HepG2 (cell line): ENCODE data around the gene UBXN2A. TPM values are rescaled to one million over a fixed set of nuclear protein-coding genes. Genes with fewer than 3 reads are reported as not detected.

Experiments
- ATAC-seq: fragments of 200-7000 bp; cut with Tn5 transposase; 3 replicates; pipeline ENCODE4 v1.9.1; 2020; ENCODE audit warnings: mild to moderate bottlenecking, moderate library complexity
- BruUV-seq: library from RNA; stranded (reverse); fragments of 400-500 nt; replicated peaks from 2 replicates; lab custom pipeline; 2021; lab: Mats Ljungman, UMichigan
- CTCF ChIA-PET: fragments of 300-600 bp; formaldehyde crosslinking; extraction: SDS; loops from one replicate; lab custom pipeline; 2021; ENCODE audit warnings: low total read pairs, inconsistent platforms, low intra/inter-chr PET ratio; lab: Yijun Ruan, JAX
- POLR2A ChIA-PET: fragments of 350-600 bp; sonication (Branson Sonifier 250); formaldehyde crosslinking; loops from one replicate; lab custom pipeline; 2020; ENCODE audit warnings: antibody characterized with exemption, inconsistent platforms; lab: Yijun Ruan, JAX
- DNase-seq: peaks from one replicate; pipeline ENCODE4 v3.0.0-alpha.2; 2015; ENCODE audit warnings: low spot score
- FAIRE-seq: peaks from 3 replicates; lab custom pipeline; 2011; peaks lifted over from hg19 to GRCh38; lab: Jason Lieb, UNC
- H2AFZ ChIP-seq: one replicate; pipeline ENCODE4 v1.6.1; 2011; ENCODE audit warnings: low read length, inconsistent platforms
- H3K27ac ChIP-seq: fragments of 300-600 bp; 3 replicates; pipeline ENCODE4 v1.8.0; 2011; ENCODE audit warnings: mixed run types, mild to moderate bottlenecking, mixed read lengths, low read length, inconsistent platforms; ENCODE audit not compliant: insufficient read depth; ENCODE audit errors: extremely low read length
- H3K27me3 ChIP-seq, 2 experiments: fragments of 200-600 bp in 1 of 2; 2 replicates in 1 of 2; 3 replicates in 1 of 2; pipeline versions ENCODE4 v1.6.0 to v1.8.0; 2011; ENCODE audit warnings: low read length in 2 of 2, mild to moderate bottlenecking in 2 of 2, moderate library complexity in 2 of 2, inconsistent platforms in 1 of 2; ENCODE audit not compliant: insufficient read depth in 2 of 2, control insufficient read depth in 1 of 2
- H3K36me3 ChIP-seq, 2 experiments: fragments of 200-600 bp in 1 of 2; replicated peaks in 1 of 2; 2 replicates in 1 of 2; 3 replicates in 1 of 2; pipeline versions ENCODE4 v1.5.1 to v1.8.0; 2011; ENCODE audit warnings: low read length in 2 of 2, inconsistent platforms in 1 of 2; ENCODE audit not compliant: insufficient read depth in 2 of 2, control insufficient read depth in 1 of 2
- H3K4me1 ChIP-seq: 2 replicates; pipeline ENCODE4 v1.5.1; 2012; ENCODE audit warnings: low read length, inconsistent platforms; ENCODE audit not compliant: insufficient read depth
- H3K4me2 ChIP-seq: 2 replicates; pipeline ENCODE4 v1.6.0; 2011; ENCODE audit warnings: low read depth, low read length, inconsistent platforms
- H3K4me3 ChIP-seq, 3 experiments: fragments of 200-600 bp in 1 of 3; sonication (generic), shearing (Covaris generic) in 1 of 3; replicated peaks in 1 of 3; 2 replicates each; pipeline ENCODE4 v1.5.1; 2011 to 2016; ENCODE audit warnings: low read length in 3 of 3, inconsistent platforms in 2 of 3, low read depth in 2 of 3, mild to moderate bottlenecking in 2 of 3, control low read depth in 1 of 3, mixed read lengths in 1 of 3; ENCODE audit not compliant: insufficient read depth in 1 of 3
- H3K79me2 ChIP-seq: one replicate; pipeline ENCODE4 v1.6.1; 2011; ENCODE audit warnings: low read length, inconsistent platforms; ENCODE audit not compliant: insufficient read depth
- H3K9ac ChIP-seq: 2 replicates; pipeline ENCODE4 v1.6.0; 2011; ENCODE audit warnings: mild to moderate bottlenecking, low read depth, low read length, inconsistent platforms; ENCODE audit not compliant: insufficient read depth
- H3K9me3 ChIP-seq: 2 replicates; pipeline ENCODE4 v1.5.1; 2012; ENCODE audit warnings: mild to moderate bottlenecking, low read length
- H4K20me1 ChIP-seq: 2 replicates; pipeline ENCODE4 v1.6.0; 2011; ENCODE audit warnings: inconsistent platforms, mild to moderate bottlenecking, low read length, moderate library complexity; ENCODE audit not compliant: insufficient read depth
- CCDC6 ChIP-seq: sonication (generic); formaldehyde crosslinking; IDR thresholded peaks from 2 replicates; pipeline ENCODE4 v1.8.1; 2022; ENCODE audit warnings: mild to moderate bottlenecking, missing genetic modification reagents, moderate library complexity
- FOXO1 ChIP-seq: sonication (generic); formaldehyde crosslinking; IDR thresholded peaks from 2 replicates; pipeline ENCODE4 v1.4.0; 2020; ENCODE audit warnings: missing genetic modification reagents
- KDM2A ChIP-seq: sonication (generic); formaldehyde crosslinking; IDR thresholded peaks from 2 replicates; pipeline ENCODE4 v1.4.0; 2020; ENCODE audit warnings: low read depth, missing genetic modification reagents, borderline replicate concordance
- KDM5A ChIP-seq: fragments of 200-600 bp; sonication (generic); IDR thresholded peaks from 2 replicates; pipeline ENCODE4 v1.7.0; 2018; ENCODE audit warnings: antibody characterized with exemption, mild to moderate bottlenecking, low read length, borderline replicate concordance
- KLF6 ChIP-seq: IDR thresholded peaks from 2 replicates; pipeline ENCODE4 v1.8.0; 2016; ENCODE audit warnings: missing biosample characterization, missing genetic modification reagents
- MBNL3 ChIP-seq: fragments of 250-450 bp; sonication (Bioruptor Pico); conservative IDR thresholded peaks from 2 replicates; pipeline ENCODE4 v1.8.0; 2022; ENCODE audit warnings: mild to moderate bottlenecking, inconsistent platforms
- NFE2L1 ChIP-seq: sonication (generic); formaldehyde crosslinking; IDR thresholded peaks from 2 replicates; pipeline ENCODE4 v1.4.0; 2020; ENCODE audit warnings: missing genetic modification reagents, mild to moderate bottlenecking, borderline replicate concordance
- NR2F6 ChIP-seq, 2 experiments: IDR thresholded peaks; 2 replicates each; pipeline ENCODE4 v1.6.1; 2016; ENCODE audit warnings: antibody characterized with exemption in 1 of 2, mild to moderate bottlenecking in 1 of 2
- ONECUT2 ChIP-seq: sonication (generic); formaldehyde crosslinking; IDR thresholded peaks from 2 replicates; pipeline ENCODE4 v1.4.0; 2020; ENCODE audit warnings: missing genetic modification reagents
- RARA ChIP-seq: IDR thresholded peaks from 2 replicates; pipeline ENCODE4 v1.6.1; 2016; ENCODE audit warnings: missing genetic modification reagents, missing compliant biosample characterization
- STAT6 ChIP-seq: sonication (generic); formaldehyde crosslinking; IDR thresholded peaks from 2 replicates; pipeline ENCODE4 v1.4.0; 2020; ENCODE audit warnings: missing genetic modification reagents, mild to moderate bottlenecking, borderline replicate concordance
- TAF15 ChIP-seq: fragments of 200-400 bp; formaldehyde crosslinking; IDR thresholded peaks from one replicate; pipeline ENCODE4 v1.6.1; 2018; ENCODE audit warnings: mild to moderate bottlenecking, low read depth, low read length; ENCODE audit not compliant: poor library complexity, severe bottlenecking
- YEATS4 ChIP-seq: sonication (generic); formaldehyde crosslinking; IDR thresholded peaks from 2 replicates; pipeline ENCODE4 v1.4.0; 2020; ENCODE audit warnings: missing genetic modification reagents, borderline replicate concordance
- ZFP36L1 ChIP-seq: sonication (generic); formaldehyde crosslinking; IDR thresholded peaks from 2 replicates; pipeline ENCODE4 v1.8.0; 2022; ENCODE audit warnings: mild to moderate bottlenecking, missing genetic modification reagents, moderate library complexity
- ZFP62 ChIP-seq: sonication (generic); formaldehyde crosslinking; IDR thresholded peaks from 2 replicates; pipeline ENCODE4 v1.4.0; 2020; ENCODE audit warnings: missing genetic modification reagents
- ZFP82 ChIP-seq: sonication (generic); formaldehyde crosslinking; IDR thresholded peaks from 2 replicates; pipeline ENCODE4 v1.5.1; 2020; ENCODE audit warnings: mild to moderate bottlenecking, missing genetic modification reagents, borderline replicate concordance
- ZFY ChIP-seq: sonication (generic); formaldehyde crosslinking; IDR thresholded peaks from 2 replicates; pipeline ENCODE4 v1.4.0; 2020; ENCODE audit warnings: missing genetic modification reagents
- ZNF562 ChIP-seq: sonication (generic); formaldehyde crosslinking; IDR thresholded peaks from 2 replicates; pipeline ENCODE4 v1.8.0; 2022; ENCODE audit warnings: missing genetic modification reagents, borderline replicate concordance
- ZNF766 ChIP-seq: sonication (generic); formaldehyde crosslinking; IDR thresholded peaks from 2 replicates; pipeline ENCODE4 v1.5.0; 2020; ENCODE audit warnings: missing genetic modification reagents, borderline replicate concordance
- ZSCAN20 ChIP-seq: sonication (generic); formaldehyde crosslinking; IDR thresholded peaks from 2 replicates; pipeline ENCODE4 v1.4.0; 2020; ENCODE audit warnings: missing genetic modification reagents, mild to moderate bottlenecking, borderline replicate concordance
- WGBS: methylation state at CpG from one replicate; pipeline ENCODE4 v1.1.6; 2017; ENCODE audit warnings: low lambda C conversion rate; 5-methylcytosine and 5-hydroxymethylcytosine counted together
- in situ Hi-C: cut with HindIII; loops from 2 replicates; pipeline ENCODE4 v1.10.0; 2017; ENCODE audit warnings: low pct_unique_long_range_greater_than_20kb; ENCODE audit not compliant: extremely low pct_ligation_motif_present
- intact Hi-C: fragments of 100-400 bp; cut with micrococcal nuclease; formaldehyde crosslinking; loops from one replicate; pipeline ENCODE4 v1.10.0; 2022; ENCODE audit not compliant: unreplicated experiment
- polyA plus RNA-seq, 8 experiments: library from polyadenylated mRNA; depleted of rRNA in 3 of 8; stranded (reverse) in 7 of 8; unstranded in 1 of 8; fragments of >200 nt; fragmentation: Illumina TruSeq in 4 of 8; extraction: Trizol in 4 of 8; gene quantifications; 2 replicates each; pipeline versions ENCODE4 v1.2.1 to v1.2.3, GENCODE V29; 2011 to 2016; ENCODE audit warnings: low read depth in 4 of 8, missing spikeins in 1 of 8, mixed read lengths in 1 of 8; ENCODE audit not compliant: insufficient read depth in 1 of 8
- total RNA-seq, 5 experiments: library from RNA; depleted of rRNA; stranded (reverse); fragments of >200 nt; fragmentation: Illumina TruSeq; extraction: Trizol; gene quantifications; 2 replicates each; pipeline ENCODE4 v1.2.3, GENCODE V29; 2016; ENCODE audit warnings: low read depth in 1 of 5

The UBXN2A gene
- total and polyA plus RNA-seq, 2 of the 13 experiments (the other 11 are each of a cell fraction or from before 2014, with no cell fraction given) = 8.3 to 20.9 TPM

- TF ChIP-seq ZNF766 (CRISPR knock-in tag) = no peak
- TF ChIP-seq NR2F6 (IDR thresholded peaks at IDR 0.05) = 0 out of 2 replicates have a peak, but pooled peaks have one; percentile 4
- no peak for TF ChIP-seq NR2F6 (CRISPR knock-in tag; IDR thresholded peaks at IDR 0.05)
- TF ChIP-seq KDM5A = peak; percentile 9; the same call in 1 of the 2 replicates
- no peak for TF ChIP-seq ZFP36L1 (CRISPR knock-in tag)
- no peak for TF ChIP-seq ONECUT2
- TF ChIP-seq ZFP62 (CRISPR knock-in tag) = no peak
- TF ChIP-seq YEATS4 (CRISPR knock-in tag) = peak; percentile 24; the same call in 1 of the 2 replicates
- TF ChIP-seq ZSCAN20 = no peak
- no peak for TF ChIP-seq TAF15
Measured at GRCh38 chr2:24046599-24046929, 106.3 kb downstream of the UBXN2A start (continued).

- CTCF ChIA-PET = no interaction called here
- WGBS = under 1% methylated on average over 38 of the region's 38 CpGs
- no peaks in the 10 kb centered on the region for H4K20me1 ChIP-seq
- peak; percentile 99 for DNase-seq
- H3K79me2 ChIP-seq = peaks cover 40% of the 10 kb centered on the region
- H3K4me3 ChIP-seq = peak within 1 kb of the TSS; percentile 84 to 93 (median 88)
- H3K4me2 ChIP-seq = peak within 1 kb of the TSS; percentile 97
- FAIRE-seq = peak; percentile 98
- H3K4me1 ChIP-seq = peaks cover 59% of the 10 kb centered on the region
- POLR2A ChIA-PET = interaction anchor here (0.6 to 5.4 kb wide), 28 partner anchors 10 to 137 kb away, joined by 3 to 91 read pairs (median 6); partner anchors contain the start of genes ATAD2B, MFSD2B, SF3B6 and TP53I3
- intact Hi-C loops = loop anchor here (1.0 to 2.0 kb wide), 4 partner anchors 26 to 37 kb away; partner anchors contain the start of genes SF3B6 and TP53I3
- peak; percentile 93 for ATAC-seq
- H2AFZ ChIP-seq = peak within 1 kb of the TSS; percentile 86
- H3K27ac ChIP-seq = peak within 1 kb of the TSS; percentile 90
- in situ Hi-C loops = no loop called here
- H3K36me3 ChIP-seq = no peaks in the 10 kb centered on the region
- no peaks in the 10 kb centered on the region; a peak in 2 of 5 replicates for H3K27me3 ChIP-seq
- H3K9ac ChIP-seq = peak within 1 kb of the TSS; percentile 83
- H3K9me3 ChIP-seq = no peaks in the 10 kb centered on the region
- BruUV-seq = no TSS peak
- TF ChIP-seq ZNF562 (no peak), KDM2A (peak; percentile 82; the same call in 1 of the 2 replicates), ZSCAN20 (no peak), CCDC6 (CRISPR knock-in tag) (peak; percentile 59; the same call in 1 of the 2 replicates), ZFY (CRISPR knock-in tag) (peak; percentile 85), RARA (CRISPR knock-in tag) (no peak), NFE2L1 (no peak), MBNL3 (CRISPR knock-in tag) (no peak), FOXO1 (CRISPR knock-in tag) (no peak), KLF6 (CRISPR knock-in tag) (peak; percentile 74; the same call in 1 of the 2 replicates), ZFP82 (CRISPR knock-in tag) (no peak), STAT6 (CRISPR knock-in tag) (peak; percentile 26; the same call in 1 of the 2 replicates)
Measured at GRCh38 chr2:24046930-24047702, 106.9 kb downstream of the UBXN2A start, which contains the start of gene WDCP. TSS of gene WDCP (minus strand) at chr2:24047391. CDS start at chr2:24039494, 7,897 bp downstream.
